ENCODE measurements around the gene PLEKHJ1.

The PLEKHJ1 gene

GRCh38 chr19:2269244-2270156 lies 33.4 kb upstream of the PLEKHJ1 start:
- DNase-seq, result peak; percentile 99

GRCh38 chr19:2268861-2269243 lies 32.7 kb upstream of the PLEKHJ1 start:
- no peak for DNase-seq

- DNase-seq, result no peak
Observed at GRCh38 chr19:2268480-2268830, 32.3 kb upstream of the PLEKHJ1 start.

GRCh38 chr19:2266183-2266993 lies 30.3 kb upstream of the PLEKHJ1 start:
- no peak for DNase-seq

GRCh38 chr19:2261438-2262172 lies 25.5 kb upstream of the PLEKHJ1 start:
- peak; percentile 38 for DNase-seq

- DNase-seq, result no peak
Observed at GRCh38 chr19:2260341-2260805, 24.2 kb upstream of the PLEKHJ1 start.

GRCh38 chr19:2259336-2259735 lies 23.2 kb upstream of the PLEKHJ1 start:
- DNase-seq, result no peak

GRCh38 chr19:2255982-2256685 lies 20.0 kb upstream of the PLEKHJ1 start, which contains the start of gene JSRP1:
Gene JSRP1, minus strand, starts transcription at chr19:2256417. Its CDS starts 1,103 bp downstream, at chr19:2255314.
- DNase-seq, result no peak

GRCh38 chr19:2255112-2255845 lies 19.1 kb upstream of the PLEKHJ1 start:
- DNase-seq, result no peak

- no peak for DNase-seq
Observed at GRCh38 chr19:2254064-2254872, 18.1 kb upstream of the PLEKHJ1 start.

- peak; percentile 39 for DNase-seq
Observed at GRCh38 chr19:2253106-2254063, 17.3 kb upstream of the PLEKHJ1 start.

- no peak for DNase-seq
Observed at GRCh38 chr19:2252797-2253105, 16.6 kb upstream of the PLEKHJ1 start.

GRCh38 chr19:2252055-2252796 lies 16.1 kb upstream of the PLEKHJ1 start:
- DNase-seq, result no peak

- DNase-seq, result no peak
Observed at GRCh38 chr19:2251106-2252054, 15.3 kb upstream of the PLEKHJ1 start.

- DNase-seq, result no peak
Observed at GRCh38 chr19:2250766-2251105, 14.6 kb upstream of the PLEKHJ1 start.

GRCh38 chr19:2249880-2250765 lies 14.0 kb upstream of the PLEKHJ1 start:
- DNase-seq, result no peak
